Activated T-helper 9 cell treated with anti-CD3 and anti-CD28 coated beads, Interleukin-2, amount 50 U/mL, for 16 hours (primary cell): ENCODE results near the gene ORC2.

Experiments
- DNase-seq: peaks from one replicate; pipeline ENCODE4 v3.0.0-alpha.2; 2020; ENCODE audit warnings: low read depth

ORC2 gene

DNA sequence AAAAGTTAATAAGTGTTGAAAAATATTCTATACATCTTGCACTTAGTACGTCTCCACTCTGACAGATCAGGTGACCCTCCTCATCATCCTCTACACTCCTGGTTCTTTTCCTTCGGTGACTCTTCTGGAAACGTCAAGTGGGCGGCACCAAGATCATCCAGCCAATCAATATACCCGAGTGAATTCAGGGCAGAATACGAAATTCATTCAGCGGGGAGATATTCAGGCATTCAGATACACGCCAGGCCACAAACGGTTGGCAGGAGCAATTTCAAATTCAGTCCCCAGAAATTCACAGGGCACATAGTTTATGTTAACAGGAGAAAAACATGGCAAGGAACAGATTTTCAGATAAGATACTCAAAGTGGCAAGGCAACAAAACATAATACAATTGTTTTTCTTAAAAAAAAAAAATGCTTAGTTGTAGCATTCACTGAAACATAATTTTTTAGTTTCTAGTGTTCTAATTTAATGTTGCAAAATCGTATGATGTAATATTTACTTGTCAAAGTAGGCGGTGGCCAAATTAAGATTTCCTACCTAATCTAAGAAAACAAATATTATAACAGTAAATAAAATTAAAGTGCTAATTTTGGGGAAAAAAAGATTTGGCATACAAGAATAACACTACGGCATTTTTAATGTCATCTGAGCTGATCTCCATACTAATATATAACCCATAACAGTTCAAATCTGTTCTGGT is 103.2 kb downstream of the ORC2 start:
- DNase-seq = no peak
